HG02938 (cell line): ENCODE measurements around the gene MRPS18B.

Experiments used
- ATAC-seq: cut with Tn5 transposase; IDR thresholded peaks from one replicate; pipeline ENCODE4 v1.9.1; 2021; ENCODE audit warnings: mild to moderate bottlenecking, moderate library complexity; ENCODE audit not compliant: unreplicated experiment

Gene MRPS18B

DNA sequence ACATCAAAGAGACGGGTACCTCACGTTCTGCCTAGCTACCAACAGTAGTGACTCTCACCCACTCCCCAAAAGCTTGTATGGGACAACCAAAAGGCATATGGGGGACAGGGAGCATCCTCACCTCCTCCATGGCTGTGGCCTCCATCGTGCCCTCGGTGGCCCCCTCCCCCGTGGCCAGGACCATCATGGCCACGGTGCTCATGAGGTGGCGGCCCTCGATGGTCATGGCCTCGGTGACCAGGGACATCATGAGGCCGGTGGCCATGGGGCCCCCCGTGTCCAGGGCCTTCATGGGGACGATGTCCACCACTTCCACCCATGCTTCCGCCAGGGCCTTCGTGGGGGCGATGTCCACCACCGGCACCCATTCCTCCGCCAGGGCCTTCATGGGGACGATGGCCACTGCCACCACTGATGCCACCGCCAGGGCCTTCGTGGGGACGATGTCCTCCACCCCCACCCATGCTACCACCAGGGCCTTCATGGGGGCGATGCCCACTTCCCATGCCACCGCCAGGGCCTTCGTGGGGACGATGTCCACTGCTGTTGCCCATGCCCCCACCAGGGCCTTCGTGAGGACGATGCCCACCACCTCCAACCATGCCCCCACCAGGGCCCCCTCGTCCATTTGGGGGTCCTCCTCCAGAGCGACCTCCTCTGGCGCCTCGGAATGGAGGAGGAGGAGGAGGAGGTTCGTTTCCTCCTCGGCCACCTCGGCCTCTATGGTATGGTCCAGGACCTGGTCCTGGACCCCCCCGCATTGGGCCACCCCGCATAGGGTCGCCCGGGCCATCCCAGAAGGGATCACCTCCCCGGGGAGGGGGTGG, 15.6 kb upstream of the MRPS18B start:
- ATAC-seq, result no peak

DNA sequence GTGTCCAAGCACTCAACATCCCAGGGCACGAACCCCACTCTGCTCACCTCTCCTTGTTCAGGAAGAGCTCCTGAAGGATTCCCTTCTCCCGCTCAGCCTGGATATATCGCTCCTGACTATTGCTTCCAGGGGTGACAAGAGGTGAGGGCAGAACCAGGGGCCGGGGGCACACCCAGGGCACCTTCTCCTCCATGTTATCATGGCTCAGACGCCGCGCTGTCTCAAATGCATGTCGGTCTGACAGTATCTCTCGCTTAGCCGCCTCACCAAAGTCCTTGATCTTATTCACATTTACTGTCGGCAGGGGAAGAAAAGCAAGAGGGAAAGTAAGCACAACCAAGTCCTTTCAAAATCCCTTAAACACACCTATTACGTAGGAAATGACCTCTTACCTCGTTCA, 13.7 kb upstream of the MRPS18B start:
- ATAC-seq, result no peak

DNA sequence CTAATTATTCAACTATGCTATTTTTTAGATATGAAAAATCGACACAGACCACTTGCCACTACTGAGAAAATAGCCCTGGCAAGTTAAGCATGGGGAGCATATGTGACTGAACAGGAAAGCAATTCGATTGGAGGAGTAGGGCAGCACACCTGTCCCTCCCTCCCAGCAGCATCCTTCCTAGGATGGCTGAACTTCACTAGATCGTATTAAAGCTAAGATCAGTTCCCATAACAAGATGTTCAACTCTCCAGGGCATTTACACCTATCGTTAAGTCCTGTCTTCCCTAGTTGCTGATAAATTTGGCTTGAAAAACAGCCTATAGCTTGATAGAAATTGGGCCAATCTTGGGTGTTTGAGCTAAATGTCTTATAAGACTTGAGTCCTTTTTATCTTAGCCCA, 7.6 kb upstream of the MRPS18B start:
- ATAC-seq, result no peak

GRCh38 chr6:30611150-30611855, 6.3 kb upstream of the MRPS18B start:
- no peak for ATAC-seq

- no peak for ATAC-seq
These were observed 5.8 kb upstream of the MRPS18B start for GRCh38 chr6:30611856-30612194.

- ATAC-seq, result no peak
These were observed 5.4 kb upstream of the MRPS18B start for GRCh38 chr6:30612213-30612612.

GRCh38 chr6:30612687-30613248, 4.9 kb upstream of the MRPS18B start:
- no peak for ATAC-seq

GRCh38 chr6:30613251-30614043, 4.2 kb upstream of the MRPS18B start:
- no peak for ATAC-seq

GRCh38 chr6:30614044-30614842, 3.4 kb upstream of the MRPS18B start:
- no peak for ATAC-seq

- ATAC-seq, result no peak
These were observed 2.8 kb upstream of the MRPS18B start for GRCh38 chr6:30614843-30615218.

- ATAC-seq, result no peak
These were observed 2.3 kb upstream of the MRPS18B start for GRCh38 chr6:30615219-30615957.

DNA sequence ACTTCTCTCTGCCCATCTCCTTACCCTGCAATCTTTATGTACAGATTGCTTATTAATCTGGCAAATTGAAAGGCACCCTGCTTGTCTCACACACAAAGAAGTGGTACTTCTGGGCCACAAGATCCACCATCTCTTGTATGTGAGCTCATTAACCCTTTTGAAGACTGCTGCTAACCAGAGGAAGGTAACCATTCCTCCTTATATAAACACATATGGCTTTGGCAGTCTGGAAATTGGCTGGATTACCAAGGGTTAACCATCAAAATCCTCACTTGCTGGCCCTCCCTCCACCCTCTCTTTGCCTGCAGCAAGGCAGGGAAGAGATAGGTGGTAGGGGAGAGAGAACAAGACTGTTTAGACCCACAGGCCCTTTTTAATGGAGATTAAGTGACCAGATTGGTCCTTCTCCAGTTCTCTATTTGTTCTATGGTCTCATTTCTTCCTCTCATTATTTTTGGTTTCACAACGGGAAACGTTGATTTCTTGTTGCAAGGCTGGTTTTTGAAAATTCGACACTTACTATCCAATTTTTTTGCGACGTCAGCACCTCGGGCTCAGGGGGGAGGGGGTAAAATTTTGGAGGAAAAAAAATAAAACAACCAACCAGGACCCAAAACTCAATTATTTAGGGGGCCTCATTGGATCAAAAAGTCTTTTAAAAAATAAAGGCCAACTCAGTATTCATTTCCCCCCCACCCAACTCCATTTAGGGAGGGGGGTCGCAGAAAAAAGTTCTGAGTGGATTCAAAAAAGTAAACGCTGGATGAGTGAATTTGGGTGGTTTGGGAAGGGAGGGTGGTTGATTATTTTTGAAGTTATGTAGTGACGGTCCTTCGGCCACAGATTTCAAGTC, 1.5 kb upstream of the MRPS18B start:
- no peak for ATAC-seq

DNA sequence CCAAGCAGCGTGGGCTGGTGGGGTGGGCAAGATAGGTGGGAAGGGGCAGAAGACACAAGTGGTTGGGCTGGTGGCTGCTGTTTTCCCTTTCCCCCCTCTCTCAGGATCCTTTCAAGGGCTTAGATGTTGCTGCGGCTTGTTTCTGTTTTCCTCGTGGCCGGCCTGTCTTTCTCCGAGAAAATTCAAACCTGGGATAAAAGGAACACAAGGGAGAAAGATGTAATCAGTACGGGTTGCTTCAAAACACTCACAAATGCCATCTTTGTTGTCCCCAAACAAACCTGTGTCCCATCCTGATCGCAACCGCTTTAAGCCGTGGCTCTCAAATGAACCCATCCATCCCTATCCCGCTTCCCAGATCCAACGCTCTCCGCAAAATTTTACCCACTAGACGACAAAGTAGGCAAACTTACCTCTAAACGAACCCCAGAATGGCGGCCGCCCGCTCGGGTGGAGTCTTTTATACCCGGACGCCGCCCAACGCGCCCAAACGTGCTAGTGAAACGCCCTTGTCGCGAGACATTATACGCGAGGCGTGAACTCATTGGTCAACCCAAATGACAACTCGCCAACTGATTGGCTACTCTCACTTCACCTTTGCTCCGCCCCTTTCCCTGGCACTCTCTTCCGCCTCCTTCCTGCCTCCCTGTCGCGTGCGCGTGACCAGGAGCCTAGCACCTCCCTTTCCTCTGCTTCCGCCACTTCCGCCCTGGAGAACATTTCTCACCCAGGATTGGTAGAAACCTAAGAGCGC, 652 bp upstream of the MRPS18B start, which contains the start of gene PPP1R10:
Gene PPP1R10 (minus strand): TSS at position 433 of the 754 bp plus-strand sequence. CDS start 7,299 bp downstream, outside the sequence.
- peak; percentile 78 for ATAC-seq

DNA sequence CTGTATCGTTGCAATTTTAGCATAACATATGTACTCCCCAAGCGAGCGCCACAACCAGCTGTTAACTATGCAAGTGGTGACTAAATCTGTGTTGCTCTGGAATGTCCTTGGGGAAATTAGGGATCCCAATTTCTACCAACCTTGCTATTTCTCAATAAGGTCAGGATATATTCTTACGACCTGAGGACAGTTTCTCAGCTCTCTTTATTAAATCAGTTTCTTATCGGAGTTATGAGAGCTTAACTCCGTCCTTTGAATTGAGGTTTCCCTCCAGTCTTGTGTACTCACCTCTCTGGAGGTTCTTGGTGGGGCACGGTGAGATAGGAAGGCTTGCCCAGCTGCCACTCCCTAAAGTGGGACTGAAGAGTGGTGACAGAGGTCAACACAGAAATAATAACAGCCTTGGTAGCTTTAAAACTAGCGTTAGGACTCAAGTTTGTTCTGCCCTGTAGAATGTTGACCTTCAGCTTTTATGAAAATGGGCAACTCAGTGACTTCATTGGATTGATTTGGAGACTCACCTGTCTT, 694 bp downstream of the MRPS18B start:
- no peak for ATAC-seq

- ATAC-seq, result no peak
These were observed 1.9 kb downstream of the MRPS18B start for GRCh38 chr6:30619561-30619960.

GRCh38 chr6:30625511-30625910, 7.9 kb downstream of the MRPS18B start:
- no peak for ATAC-seq

GRCh38 chr6:30626484-30627366, 9.1 kb downstream of the MRPS18B start, which contains the start of gene ATAT1:
ATAT1 (plus strand) TSS chr6:30626874.
- peak; percentile 82 for ATAC-seq
